HG02840 (cell line): Measurements from ENCODE around the gene C16orf86.

Source experiments
- ATAC-seq: cut with Tn5 transposase; IDR thresholded peaks from one replicate; pipeline ENCODE4 v1.9.1; 2021; ENCODE audit warnings: mild to moderate bottlenecking, moderate library complexity, moderate number of reproducible peaks; ENCODE audit not compliant: unreplicated experiment, low FRiP score

Gene C16orf86, protein sequence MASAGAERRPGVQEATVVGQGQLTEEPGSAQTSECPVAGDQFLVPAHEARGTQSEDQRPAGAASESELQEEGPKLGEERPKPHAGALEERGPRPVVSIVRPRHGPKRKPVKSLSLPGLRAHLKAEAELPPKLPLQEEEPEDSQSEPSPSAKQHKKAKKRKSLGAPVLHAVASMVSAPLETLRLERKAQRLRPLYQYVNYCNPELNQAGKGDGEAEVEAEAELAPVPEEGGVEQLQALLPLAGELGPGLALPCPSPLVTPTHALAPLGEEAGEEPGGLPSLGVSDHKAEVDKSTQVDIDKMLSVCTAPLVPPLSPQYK

DNA sequence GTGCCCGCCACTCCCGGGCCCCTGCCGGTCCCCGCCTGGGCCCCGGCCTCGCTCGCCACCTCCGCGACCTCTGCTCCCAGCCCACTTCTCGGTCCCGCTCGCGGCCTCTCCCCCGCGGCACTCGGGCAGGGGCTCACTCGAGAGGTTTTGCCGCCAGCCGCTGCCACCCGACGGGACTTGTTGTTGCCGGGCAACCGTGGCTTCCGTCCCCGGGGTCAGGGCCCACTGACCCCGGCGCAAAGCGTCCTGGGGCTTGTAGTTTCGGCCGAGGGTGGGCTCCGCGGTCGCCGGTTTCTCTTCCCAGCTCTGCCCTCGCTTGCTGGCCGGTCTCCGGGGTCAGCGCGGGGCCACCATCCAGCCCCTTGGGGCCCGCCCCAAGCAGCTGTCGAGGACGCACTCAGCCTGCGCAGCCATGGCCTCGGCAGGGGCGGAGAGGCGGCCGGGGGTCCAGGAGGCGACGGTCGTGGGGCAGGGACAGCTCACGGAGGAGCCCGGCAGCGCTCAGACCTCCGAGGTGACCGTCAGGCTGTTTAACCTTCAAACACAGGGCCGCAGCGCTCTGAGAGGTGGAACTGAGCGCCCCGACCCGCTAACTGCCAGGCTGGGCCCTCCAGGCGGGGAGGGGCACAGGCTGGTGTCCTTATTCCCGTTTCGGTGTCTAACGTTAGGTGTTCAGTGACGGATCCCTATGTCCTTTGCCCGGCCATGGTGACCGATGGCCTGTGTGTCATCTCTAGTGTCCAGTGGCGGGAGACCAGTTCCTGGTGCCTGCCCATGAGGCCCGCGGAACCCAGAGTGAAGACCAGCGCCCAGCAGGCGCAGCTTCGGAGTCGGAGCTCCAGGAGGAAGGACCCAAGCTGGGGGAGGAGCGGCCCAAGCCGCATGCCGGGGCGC lies at the start of gene C16orf86, which contains the start of gene ENKD1:
C16orf86 (plus strand) TSS at position 256 of the 894 bp plus-strand sequence; CDS start at position 413, 157 bp downstream.
ENKD1 (minus strand) TSS at position 192 of the 894 bp plus-strand sequence. CDS start 308 bp downstream, outside the sequence.
- ATAC-seq, result peak; percentile 55

DNA sequence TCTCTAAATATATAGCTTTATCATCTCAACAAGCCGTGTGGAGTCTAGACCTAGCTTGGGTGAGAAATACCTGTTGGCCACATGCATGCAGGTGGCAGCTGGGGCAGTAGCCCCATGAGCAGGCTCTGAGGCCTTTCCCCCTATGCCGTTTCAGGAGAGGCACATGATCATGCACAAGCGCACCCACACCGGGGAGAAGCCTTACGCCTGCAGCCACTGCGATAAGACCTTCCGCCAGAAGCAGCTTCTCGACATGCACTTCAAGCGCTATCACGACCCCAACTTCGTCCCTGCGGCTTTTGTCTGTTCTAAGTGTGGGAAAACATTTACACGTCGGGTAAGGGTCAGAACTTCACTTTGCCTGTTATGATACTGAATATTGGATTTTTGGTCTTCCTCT lies 38.4 kb upstream of the C16orf86 start:
- no peak for ATAC-seq

DNA sequence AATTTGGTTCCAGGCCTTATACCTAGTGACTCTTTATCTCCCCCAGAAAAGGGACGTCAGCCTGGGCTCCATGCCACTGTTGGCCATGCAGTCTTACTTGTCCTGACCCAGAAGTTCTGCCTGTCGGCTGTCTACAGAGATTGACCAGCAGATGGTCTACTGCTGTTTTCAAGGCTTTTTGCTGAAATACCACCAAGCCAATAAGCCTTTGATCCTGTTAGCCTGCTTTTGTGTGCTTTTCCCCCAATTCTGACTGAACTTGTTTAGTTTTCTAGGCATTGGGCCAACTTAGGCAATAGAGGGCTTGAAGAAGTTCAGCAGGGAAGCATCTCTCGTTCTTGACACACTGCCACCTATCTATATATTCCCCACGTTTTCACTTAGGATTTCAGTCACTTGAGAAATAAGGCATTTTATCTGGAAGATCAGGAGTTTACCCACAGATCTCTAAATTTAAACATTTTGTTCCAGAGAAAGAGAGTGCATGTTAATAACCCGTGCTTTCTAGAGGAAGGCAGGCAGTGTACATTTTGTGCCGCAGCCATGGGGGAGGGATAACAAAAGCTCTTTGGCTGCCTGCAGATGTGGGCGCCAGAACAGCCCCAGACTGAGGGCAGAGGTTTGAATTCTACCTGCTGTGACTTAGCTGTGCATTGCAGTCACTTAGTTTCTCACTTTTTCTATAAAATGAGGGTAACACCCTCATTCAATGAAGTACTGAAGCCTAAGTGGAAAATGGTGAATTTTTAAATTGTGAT lies 34.0 kb upstream of the C16orf86 start:
- no peak for ATAC-seq

DNA sequence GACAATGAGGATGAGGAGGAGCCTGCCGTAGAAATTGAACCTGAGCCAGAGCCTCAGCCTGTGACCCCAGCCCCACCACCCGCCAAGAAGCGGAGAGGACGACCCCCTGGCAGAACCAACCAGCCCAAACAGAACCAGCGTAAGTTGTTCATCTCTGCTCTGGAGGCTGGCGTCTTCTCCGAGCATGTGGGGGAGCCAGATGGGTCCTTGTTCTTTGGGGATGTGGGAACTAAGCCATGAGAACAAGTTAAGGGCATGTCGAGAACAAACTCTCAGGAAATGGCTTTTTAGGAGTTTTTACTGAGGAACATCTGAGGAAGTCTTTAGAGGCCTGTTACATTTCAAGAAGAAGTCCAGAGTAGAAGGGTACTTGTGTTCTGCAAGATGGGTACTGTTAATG lies 29.9 kb upstream of the C16orf86 start:
- ATAC-seq, result no peak

DNA sequence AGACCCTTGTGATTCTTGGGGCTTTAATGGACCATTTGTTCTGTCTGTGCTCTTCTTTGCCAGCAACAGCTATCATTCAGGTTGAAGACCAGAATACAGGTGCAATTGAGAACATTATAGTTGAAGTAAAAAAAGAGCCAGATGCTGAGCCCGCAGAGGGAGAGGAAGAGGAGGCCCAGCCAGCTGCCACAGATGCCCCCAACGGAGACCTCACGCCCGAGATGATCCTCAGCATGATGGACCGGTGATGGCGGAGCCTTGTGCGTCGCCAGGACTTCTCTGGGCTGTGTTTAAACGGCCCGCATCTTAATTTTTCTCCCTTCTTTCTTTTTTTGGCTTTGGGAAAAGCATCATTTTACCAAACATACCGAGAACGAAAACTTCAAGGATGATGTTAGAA lies 29.0 kb upstream of the C16orf86 start:
- no peak for ATAC-seq

DNA sequence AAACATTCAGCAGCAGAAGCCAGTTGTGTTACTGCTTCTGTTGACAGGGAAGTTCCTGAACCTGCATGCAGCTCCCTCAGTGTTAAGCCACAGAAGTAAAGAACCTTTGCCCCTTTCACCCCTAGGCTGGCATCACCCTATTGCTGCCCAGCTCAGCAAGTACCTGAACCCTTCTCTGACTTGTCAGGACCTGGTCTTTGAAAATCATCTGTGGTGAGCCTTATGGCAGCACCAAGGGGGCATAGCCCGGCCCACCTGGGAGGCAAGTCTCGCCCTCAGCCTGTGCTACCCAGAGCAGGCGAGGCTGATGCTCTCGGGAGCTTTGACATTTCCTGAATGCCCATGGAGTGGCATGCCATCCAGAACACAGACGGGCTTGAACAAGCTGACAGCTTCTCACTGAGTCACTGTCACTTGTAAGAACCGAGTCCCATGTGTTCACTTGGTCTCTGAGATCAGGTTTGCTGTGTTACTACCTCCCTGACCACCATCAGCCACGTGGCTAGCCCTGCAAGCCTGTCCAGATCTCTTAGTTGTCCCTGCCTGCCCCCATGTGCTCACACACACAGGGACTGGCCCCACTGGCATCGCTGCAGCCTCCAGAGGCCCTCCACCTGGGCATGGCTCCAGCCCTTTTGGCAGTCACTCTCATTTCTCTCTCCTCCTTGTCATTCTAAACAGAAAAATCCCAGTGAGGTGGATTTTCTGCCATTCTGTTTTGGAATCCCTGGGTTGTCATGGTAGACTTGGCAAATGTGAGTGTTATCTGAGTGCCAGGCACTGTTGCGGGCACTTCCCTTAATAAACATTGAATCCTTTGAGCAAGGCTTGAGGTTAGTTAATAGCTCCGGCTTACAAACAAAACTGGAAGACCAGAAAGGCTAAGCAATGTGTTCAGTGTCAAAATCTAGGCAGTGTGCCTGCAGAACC lies 24.6 kb upstream of the C16orf86 start:
- ATAC-seq, result no peak

DNA sequence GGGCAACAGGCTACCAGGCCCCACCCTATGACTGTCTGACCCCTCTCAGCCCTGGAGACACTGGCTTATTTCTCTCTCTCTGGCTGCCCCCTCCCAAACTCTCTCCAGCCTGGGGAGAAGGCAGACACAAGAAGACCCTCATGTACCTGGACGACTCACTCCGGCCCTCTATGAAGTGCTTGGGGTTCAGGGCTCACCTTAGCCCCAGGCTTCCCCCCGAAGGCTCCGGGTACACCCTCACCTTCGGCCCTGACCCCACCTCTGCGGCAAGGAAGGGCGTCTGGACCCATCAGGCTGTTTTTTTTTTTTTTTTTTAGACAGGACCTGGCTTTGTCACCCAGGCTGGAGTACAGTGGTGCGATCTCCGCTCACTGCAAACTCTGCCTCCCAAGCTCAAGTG lies 22.6 kb upstream of the C16orf86 start:
- ATAC-seq, result no peak

DNA sequence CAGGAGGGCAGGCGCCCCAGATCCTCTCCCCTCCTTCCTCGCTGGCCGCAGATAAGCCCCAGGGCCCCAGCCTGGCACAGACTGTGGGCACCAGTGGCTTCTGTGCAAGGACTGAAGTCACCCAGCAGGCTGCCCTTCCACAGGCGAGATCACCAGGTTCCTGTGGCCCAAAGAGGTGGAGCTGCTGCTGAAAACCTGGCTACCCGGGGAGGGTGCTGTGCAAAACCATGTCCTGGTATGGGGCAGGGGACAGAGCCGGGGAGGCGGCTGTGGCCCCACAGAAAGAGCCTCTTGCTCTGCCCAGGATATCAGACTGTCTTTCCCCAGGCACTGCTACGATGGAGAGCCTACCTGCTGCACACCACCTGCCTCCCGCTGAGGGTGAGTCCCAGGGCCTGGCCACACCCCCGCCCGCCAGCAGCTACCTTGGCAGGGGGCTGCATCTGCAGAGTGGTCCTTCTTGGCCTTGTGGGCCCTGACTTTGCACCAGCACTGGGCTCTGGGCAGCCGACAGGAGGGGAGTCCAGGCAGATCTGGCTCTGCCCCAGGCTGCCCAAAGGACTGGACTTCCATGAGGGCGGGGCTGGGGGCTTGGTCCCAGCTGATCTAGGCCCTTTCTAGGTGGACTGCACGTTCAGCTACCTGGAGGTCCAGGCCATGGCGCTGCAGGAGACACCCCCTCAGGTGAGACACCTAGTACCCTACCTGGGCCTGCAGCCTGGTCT lies 21.1 kb upstream of the C16orf86 start:
- ATAC-seq, result peak; percentile 7

DNA sequence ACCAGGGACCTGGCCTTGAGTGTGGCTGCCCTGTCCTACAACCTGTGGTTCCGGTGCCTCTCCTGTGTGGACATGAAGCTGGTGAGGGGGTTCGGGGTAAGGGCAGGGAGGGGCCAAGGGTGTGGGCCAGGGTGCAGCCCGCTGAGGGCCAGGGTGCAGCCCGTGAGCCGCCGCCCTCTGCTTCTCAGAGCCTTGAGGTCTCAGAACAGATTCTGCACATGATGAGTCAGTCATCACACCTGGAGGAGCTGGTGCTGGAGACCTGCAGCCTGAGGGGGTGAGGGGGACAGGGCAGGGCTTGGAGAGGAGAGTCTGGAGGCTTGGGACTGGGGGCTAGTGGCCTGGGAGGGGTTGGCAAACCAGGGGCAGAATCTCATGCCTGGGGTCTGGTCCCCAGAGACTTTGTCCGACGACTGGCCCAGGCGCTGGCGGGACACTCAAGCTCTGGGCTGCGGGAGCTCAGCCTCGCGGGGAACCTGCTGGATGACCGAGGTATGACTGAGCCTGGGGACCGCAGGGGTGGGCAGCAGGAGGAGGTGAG lies 19.4 kb upstream of the C16orf86 start:
- ATAC-seq, result no peak

DNA sequence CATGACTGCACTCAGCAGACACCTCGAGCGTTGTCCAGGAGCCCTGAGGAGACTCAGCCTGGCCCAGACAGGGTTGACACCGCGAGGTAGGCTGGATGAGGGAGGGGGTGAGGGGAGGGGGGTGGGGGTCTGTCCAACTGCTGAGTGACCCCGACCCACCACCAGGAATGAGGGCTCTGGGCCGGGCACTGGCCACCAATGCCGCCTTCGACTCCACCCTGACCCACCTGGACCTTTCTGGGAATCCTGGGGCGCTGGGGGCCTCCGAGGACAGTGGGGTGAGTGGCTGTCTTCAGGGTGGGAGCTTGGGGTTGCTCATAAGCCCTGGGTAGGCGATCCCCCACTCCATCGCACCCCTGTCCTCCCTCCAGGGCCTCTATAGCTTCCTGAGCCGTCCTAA lies 18.9 kb upstream of the C16orf86 start:
- no peak for ATAC-seq

DNA sequence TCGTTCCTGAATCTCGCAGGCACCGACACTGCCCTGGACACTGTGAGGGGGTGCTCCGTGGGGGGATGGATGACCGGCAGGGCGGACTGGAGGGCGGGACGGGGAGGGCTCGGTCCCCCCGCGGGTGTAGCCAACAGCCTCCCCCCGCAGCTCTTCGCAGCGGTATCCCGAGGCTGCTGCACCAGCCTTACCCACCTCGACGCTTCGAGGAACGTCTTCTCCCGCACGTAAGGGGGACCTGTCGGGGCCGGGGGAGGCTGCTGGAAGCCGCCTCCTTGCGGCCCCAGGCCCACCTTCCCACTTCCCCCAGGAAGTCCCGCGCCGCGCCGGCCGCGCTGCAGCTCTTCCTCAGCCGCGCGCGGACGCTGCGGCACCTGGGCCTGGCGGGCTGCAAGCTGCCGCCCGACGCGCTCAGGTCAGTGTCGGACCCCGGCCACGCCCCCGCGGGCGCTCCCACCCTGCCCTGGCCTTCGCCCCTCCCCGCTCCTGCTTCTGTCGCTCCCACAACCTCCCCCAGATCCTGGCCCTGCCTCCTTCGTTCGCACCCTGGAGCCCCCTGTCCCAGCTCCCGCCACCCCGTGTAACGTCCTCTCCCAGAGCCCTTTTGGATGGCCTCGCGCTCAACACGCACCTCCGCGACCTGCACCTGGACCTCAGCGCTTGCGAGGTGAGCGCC lies 18.4 kb upstream of the C16orf86 start:
- no peak for ATAC-seq

DNA sequence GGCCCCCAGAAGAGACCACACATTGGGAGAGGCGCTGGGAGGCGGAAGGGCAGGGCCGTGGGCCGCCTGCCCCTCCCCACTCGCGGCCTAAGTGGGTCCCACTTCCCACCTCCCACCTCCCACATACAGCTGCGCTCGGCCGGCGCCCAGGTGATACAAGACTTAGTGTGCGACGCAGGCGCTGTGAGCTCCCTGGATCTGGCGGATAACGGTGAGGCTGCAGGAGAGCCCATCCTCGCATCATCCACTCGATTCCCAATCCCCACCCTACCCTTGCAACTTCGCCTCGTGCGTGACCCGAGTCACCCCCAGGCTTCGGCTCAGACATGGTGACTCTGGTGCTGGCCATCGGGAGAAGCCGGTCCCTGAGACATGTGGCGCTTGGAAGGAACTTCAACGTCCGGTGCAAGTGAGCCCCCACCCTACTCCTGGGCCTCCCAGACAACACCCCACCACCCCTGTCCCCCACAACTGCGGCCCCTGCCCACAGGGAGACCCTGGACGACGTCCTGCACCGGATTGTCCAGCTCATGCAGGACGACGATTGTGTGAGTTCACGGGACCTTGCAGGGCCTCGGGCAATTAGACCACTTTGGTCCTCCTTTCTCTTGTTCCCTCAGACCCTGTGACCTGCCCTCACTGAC lies 17.7 kb upstream of the C16orf86 start:
- no peak for ATAC-seq

DNA sequence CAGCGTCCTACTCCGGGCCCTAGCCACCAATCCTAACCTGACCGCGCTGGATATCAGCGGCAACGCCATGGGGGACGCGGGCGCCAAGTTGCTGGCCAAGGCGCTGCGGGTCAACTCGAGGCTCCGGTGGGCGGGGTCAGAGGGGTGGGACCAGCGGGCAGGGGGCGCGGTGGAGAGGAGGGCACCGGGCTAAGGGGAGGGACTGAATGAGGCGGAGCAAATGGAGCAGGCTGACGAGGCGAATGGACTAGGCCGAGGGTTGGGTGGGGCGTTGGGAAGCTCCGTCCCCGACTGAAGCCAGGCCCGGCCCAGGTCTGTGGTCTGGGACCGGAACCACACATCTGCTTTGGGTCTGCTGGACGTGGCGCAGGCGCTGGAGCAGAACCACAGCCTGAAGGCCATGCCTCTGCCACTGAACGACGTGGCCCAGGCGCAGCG lies 17.1 kb upstream of the C16orf86 start:
- ATAC-seq, result no peak

DNA sequence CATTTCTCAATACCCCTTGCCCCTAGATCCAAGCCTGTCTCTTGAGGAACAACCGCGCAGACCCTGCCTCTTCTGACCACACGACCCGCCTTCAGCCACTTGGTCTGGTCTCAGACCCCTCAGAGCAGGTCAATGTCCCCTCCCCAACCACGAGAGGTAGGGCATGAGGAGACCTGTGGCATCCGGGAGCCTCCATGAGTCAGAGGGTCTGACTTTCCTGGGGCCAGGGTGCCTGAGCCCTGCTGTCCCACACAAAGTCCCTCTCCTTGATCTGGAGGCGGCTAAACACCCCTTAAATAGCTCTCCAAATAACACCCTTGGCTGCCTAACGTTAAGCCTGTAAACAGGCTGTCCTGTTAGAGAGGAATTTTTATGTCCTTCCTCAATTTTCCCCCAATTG lies 16.6 kb upstream of the C16orf86 start:
- no peak for ATAC-seq

DNA sequence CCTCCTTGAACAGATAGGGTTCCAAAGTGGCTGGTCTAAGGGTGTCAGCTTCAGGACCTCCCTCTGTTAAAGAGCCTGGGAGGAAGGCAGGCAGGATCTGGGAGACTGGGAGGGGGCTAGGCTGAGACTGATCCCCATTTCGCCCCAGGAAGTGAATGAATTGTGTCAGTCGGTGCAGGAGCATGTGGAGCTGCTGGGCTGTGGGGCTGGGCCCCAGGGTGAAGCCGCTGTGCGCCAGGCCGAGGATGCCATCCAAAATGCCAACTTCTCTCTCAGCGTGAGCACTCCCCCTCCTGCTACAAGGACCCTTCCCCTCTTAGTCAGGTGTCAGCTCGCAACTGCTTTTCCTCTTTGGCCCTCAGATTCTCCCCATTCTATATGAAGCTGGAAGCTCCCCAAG lies 15.6 kb upstream of the C16orf86 start:
- no peak for ATAC-seq

DNA sequence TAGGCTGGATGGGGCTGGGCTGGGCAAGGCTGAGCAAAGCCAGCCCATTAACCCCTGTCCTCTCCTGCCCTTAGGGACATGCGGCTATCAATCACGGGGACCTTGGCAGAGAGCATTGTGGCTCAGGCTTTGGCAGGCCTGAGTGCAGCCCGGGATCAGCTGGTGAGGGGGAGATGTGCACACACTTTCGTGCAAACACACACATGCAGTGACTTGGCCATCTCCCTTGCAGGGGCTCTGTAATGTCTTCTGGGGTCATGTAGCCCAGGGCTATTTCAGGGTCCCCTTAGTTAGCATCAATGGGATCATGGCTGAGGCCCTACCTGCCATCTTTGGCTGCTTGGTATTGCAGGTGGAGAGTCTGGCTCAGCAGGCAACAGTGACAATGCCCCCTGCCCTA lies 14.8 kb upstream of the C16orf86 start:
- ATAC-seq, result no peak

DNA sequence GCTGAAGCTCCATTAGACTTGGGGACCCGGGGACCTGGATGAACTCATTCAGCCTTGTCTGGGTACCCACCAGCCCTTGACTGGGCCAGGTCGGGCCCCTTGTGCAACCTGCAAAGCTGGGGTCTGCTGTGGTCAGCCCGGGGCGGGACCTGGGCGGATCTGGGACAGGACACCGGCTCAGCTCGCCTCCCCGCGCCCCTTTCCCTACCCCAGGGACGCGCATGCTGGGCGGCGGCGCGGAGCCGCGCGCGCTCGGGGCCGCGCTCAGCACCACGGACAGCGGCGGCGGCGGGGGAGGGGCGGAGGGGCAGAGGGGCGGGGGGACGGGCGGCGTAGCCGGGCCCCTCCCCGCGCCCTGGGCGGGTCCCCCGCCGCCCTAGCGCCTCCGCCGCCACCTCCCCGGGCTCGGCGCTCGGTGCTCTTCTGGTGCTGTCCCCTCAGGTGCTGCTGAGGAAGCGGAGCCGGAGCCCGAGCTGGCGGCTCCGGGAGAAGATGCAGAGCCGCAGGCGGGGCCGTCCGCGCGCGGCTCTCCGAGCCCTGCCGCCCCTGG lies 14.0 kb upstream of the C16orf86 start:
- no peak for ATAC-seq
